Measurements from ENCODE around the gene TNS3.
A peak's percentile ranks its signal among the peaks of the same experiment; 100 is the strongest.

TNS3 gene

GRCh38 chr7:47259682-47260081 is 322.2 kb downstream of the TNS3 start:
- ChIA-PET POLR2A (no interaction called here), CTCF (interaction anchor here (1.3 kb wide), 1 partner anchor 85 kb away, joined by 3 read pairs; no protein-coding TSS in a partner anchor)

GRCh38 chr7:47258798-47259197 is 323.1 kb downstream of the TNS3 start:
- ChIA-PET POLR2A (no interaction called here), CTCF (interaction anchor here (1.1 to 2.2 kb wide), 3 partner anchors 8 to 561 kb away, joined by 3 to 11 read pairs (median 3); no protein-coding TSS in a partner anchor)
- no peak for TF ChIP-seq CTCF (IDR thresholded peaks at IDR 0.05; ENCODE audit: control extremely low read depth, extremely low read depth, low read depth, missing control alignments)
- DNase-seq (ENCODE audit: extremely low spot score), result no peak

More at GRCh38 chr7:47259682-47260081, 322.2 kb downstream of the TNS3 start:
- TF ChIP-seq CTCF (IDR thresholded peaks at IDR 0.05; ENCODE audit: control extremely low read depth, extremely low read depth, low read depth, missing control alignments), result no peak
- no peak for DNase-seq (ENCODE audit: extremely low spot score)

GRCh38 chr7:47256016-47256415 is 325.9 kb downstream of the TNS3 start:
- DNase-seq (ENCODE audit: extremely low spot score), result no peak
- ChIA-PET CTCF (interaction anchor here (1.1 to 1.6 kb wide), 9 partner anchors 10 to 1338 kb away, joined by 3 to 12 read pairs (median 4); no protein-coding TSS in a partner anchor), POLR2A (no interaction called here)
- no peak for TF ChIP-seq CTCF (IDR thresholded peaks at IDR 0.05; ENCODE audit: control extremely low read depth, extremely low read depth, low read depth, missing control alignments)

GRCh38 chr7:47255441-47255840 is 326.5 kb downstream of the TNS3 start:
- no peak for TF ChIP-seq CTCF (IDR thresholded peaks at IDR 0.05; ENCODE audit: control extremely low read depth, extremely low read depth, low read depth, missing control alignments)
- ChIA-PET POLR2A (no interaction called here), CTCF (interaction anchor here (1.1 to 1.6 kb wide), 8 partner anchors 10 to 1338 kb away, joined by 3 to 12 read pairs (median 4); no protein-coding TSS in a partner anchor)
- no peak for DNase-seq (ENCODE audit: extremely low spot score)

- CTCF ChIA-PET, result interaction anchor here (1.0 to 1.6 kb wide), 8 partner anchors 11 to 1337 kb away, joined by 3 to 12 read pairs (median 4); no protein-coding TSS in a partner anchor
- POLR2A ChIA-PET, result no interaction called here
- DNase-seq (ENCODE audit: extremely low spot score), result no peak
- no peak for TF ChIP-seq CTCF (IDR thresholded peaks at IDR 0.05; ENCODE audit: control extremely low read depth, extremely low read depth, low read depth, missing control alignments)
Observed at GRCh38 chr7:47255007-47255406, 326.9 kb downstream of the TNS3 start.

- TF ChIP-seq CTCF (IDR thresholded peaks at IDR 0.05; ENCODE audit: control extremely low read depth, extremely low read depth, low read depth, missing control alignments), result peak; percentile 94
- ChIA-PET POLR2A (no interaction called here), CTCF (interaction anchor here (0.6 to 2.8 kb wide), 21 partner anchors 9 to 1336 kb away, joined by 3 to 21 read pairs (median 3); partner anchors contain the start of gene IGFBP3)
- peak; percentile 88 for DNase-seq (ENCODE audit: extremely low spot score)
Observed at GRCh38 chr7:47254081-47254977, 327.6 kb downstream of the TNS3 start.

Data from GM10248 (cell line).